ENCODE results near the gene ZNF792. TPM values are rescaled to one million over a fixed set of nuclear protein-coding genes. Genes with fewer than 3 reads are reported as not detected.
"Not testable (repeated sequence)": the region's sequence is repeated elsewhere in the genome, so short reads cannot be mapped to it uniquely, and the experiment has no call there.

The ZNF792 gene
- total and polyA plus RNA-seq, 8 donors = 8.0 to 10.8 (median 9.7) TPM

DNA sequence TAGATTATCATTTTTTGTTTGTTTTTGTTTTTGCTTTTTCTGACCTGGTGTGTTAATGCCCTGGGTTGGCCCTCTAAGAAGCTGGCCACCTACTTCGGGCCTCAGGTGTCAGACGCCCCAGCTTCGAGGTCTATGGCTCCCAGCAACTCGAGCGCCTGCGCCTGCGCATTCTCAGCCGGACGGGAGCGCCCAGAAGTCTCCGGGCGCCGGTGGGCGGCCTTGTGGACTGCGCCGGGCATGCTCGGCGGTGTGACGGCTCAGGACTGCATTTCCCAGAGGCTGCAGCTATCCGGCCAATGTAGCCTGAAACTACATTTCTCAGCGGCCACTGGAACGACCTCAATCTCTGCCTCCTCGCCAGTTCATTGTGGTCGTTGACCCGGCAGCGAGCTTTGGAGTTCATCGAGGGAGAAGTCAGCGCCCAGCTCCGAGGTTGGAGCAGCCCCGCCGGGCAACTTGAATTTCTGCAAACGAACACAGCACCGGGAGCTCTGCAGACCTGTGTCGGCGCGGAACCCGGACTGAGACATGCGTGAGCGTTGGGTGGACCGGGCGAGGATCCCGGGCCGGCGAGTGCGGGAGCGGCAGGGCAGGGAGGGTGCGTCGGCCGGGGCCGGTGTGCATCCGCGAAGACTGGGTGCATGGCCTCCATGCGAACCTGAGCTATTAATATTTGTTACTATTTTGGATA, 37.2 kb downstream of the ZNF792 start, which contains the start of gene ZNF30:
ZNF30 (plus strand) TSS at position 219 of the 691 bp plus-strand sequence. CDS start 3,045 bp downstream, outside the sequence.
- peaks cover 0 to 15% of the 10 kb centered on the region in 2 donors for H3K27me3 ChIP-seq
- DNase-seq = peak; percentile 83 to 96 (median 94)
- H3K4me3 ChIP-seq = peak within 1 kb of the TSS; percentile 54 to 73
- ATAC-seq = peak; percentile 100
- no peaks in the 10 kb centered on the region for H3K9me3 ChIP-seq
- H3K36me3 ChIP-seq = peaks cover 0 to 3% of the 10 kb centered on the region in 2 donors
- intact Hi-C loops (cut with DNase I) = no loop called here
- H3K27ac ChIP-seq = peak within 1 kb of the TSS; percentile 74 to 77
- H3K4me1 ChIP-seq = peaks cover 7 to 15% of the 10 kb centered on the region in 2 donors
- TF ChIP-seq, protein P1, sequence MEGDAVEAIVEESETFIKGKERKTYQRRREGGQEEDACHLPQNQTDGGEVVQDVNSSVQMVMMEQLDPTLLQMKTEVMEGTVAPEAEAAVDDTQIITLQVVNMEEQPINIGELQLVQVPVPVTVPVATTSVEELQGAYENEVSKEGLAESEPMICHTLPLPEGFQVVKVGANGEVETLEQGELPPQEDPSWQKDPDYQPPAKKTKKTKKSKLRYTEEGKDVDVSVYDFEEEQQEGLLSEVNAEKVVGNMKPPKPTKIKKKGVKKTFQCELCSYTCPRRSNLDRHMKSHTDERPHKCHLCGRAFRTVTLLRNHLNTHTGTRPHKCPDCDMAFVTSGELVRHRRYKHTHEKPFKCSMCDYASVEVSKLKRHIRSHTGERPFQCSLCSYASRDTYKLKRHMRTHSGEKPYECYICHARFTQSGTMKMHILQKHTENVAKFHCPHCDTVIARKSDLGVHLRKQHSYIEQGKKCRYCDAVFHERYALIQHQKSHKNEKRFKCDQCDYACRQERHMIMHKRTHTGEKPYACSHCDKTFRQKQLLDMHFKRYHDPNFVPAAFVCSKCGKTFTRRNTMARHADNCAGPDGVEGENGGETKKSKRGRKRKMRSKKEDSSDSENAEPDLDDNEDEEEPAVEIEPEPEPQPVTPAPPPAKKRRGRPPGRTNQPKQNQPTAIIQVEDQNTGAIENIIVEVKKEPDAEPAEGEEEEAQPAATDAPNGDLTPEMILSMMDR (IDR thresholded peaks at IDR 0.05) = no peak

DNA sequence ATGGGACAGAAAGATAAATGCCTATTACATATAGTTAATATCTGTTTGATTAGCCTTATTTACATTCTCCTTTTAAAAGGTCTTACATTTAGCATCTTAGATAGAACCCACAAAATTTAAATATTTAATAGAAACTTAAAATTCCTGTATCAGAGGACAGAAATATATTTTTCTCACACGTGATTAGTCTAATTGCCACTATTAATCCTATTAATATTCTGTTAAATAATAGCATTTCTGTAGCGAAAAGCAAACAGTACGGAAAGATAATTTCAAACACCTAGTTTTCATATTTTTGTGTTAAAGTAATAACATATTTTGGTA, 37.7 kb downstream of the ZNF792 start:
- intact Hi-C loops (cut with DNase I) = no loop called here
- Histone ChIP-seq H3K36me3 (no peaks in the 10 kb centered on the region), H3K9me3 (no peaks in the 10 kb centered on the region), H3K4me1 (peaks cover 7 to 15% of the 10 kb centered on the region in 2 donors), H3K4me3 (peak overlapping the region; percentile 54 to 73), H3K27me3 (peaks cover 0 to 15% of the 10 kb centered on the region in 2 donors), H3K27ac (peak overlapping the region; percentile 74 to 77)
- ATAC-seq = no peak
- DNase-seq = no peak
- TF ChIP-seq, protein P1 (IDR thresholded peaks at IDR 0.05) = no peak

DNA sequence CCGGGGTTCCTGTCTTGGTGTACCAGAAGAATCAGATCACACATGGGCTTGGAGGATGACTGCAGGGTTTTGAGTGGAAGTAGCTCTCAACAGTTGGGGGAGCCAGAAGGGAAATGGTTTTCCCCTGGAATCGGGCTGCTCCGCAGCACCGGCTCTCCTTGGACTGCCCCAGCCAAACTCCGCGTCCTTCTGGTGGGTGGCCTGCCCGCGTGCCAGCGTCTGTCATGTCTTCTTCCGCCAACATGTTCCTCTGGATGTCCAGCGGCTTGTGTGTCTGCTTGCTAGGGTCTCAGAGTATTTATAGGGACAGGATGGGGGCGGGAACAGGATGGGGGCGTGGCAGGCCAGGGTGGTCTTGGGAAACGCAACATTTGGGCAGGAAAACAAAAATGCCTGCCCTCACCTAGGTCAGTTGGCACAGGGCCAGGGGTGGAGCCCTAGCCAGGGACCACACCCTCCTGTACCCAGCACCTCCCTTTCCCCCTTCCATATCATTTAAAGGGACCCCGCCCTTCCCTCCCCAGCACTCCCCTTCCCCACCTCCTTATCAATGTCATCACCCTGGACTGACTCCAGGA, 38.7 kb downstream of the ZNF792 start:
- ATAC-seq (no peak), DNase-seq (no peak)
- H3K9me3 ChIP-seq = peaks cover 0 to 2% of the 10 kb centered on the region in 2 donors
- no peak overlapping the region for H3K4me3 ChIP-seq
- no peak overlapping the region for H3K27ac ChIP-seq
- peaks cover 7 to 15% of the 10 kb centered on the region in 2 donors for H3K4me1 ChIP-seq
- peaks cover 0 to 15% of the 10 kb centered on the region in 2 donors for H3K27me3 ChIP-seq
- no peaks in the 10 kb centered on the region for H3K36me3 ChIP-seq
- TF ChIP-seq, protein P1 (IDR thresholded peaks at IDR 0.05) = no peak
- intact Hi-C loops (cut with DNase I) = no loop called here

DNA sequence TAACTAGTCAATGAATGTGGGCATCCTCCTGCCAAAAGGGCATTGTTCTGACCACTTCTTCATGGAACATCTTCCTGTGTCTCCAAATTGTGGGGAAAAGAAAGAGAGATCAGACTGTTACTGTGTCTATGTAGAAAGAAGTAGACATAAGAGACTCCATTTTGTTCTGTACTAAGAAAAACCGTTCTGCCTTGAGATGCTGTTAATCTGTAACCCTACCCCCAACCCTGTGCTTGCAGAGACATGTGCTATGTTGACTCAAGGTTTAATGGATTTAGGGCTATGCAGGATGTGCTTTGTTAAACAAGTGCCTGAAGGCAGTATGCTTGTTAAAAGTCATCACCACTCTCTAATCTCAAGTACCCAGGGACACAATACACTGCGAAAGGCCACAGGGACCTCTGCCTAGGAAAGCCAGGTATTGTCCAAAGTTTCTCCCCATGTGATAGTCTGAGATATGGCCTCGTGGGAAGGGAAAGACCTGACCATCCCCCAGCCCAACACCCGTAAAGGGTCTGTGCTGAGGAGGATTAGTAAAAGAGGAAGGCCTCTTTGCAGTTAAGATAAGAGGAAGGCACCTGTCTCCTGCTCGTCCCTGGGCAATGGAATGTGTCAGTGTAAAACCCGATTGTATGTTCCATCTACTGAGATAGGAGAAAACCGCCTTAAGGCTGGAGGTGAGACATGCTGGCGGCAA, 43.8 kb downstream of the ZNF792 start:
- H3K27me3 ChIP-seq; intact Hi-C loops (cut with DNase I); H3K27ac ChIP-seq; H3K36me3 ChIP-seq; H3K4me1 ChIP-seq; H3K4me3 ChIP-seq; ATAC-seq; DNase-seq: not testable (repeated sequence)
- peaks cover 0 to 35% of the 10 kb centered on the region in 2 donors for H3K9me3 ChIP-seq

DNA sequence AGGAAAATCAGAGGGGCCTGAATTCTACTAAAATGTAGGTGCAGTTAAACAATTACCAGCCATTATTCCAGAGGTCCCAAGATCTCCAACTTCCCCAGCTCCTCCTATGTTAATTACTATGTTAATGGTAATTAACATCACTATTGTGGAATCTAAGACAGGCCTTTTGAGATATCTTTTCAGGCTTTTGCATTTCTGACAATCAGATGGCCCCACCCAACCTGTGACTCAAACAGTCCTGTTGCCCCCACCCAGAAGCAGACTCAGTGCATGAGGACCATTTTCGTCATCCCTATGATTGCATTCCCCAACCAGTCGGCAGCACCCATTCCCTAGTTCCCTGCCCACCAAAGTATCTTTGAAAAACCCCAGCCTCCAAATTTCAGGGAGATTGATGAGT, 45.8 kb downstream of the ZNF792 start:
- Histone ChIP-seq H3K27ac (no peak overlapping the region), H3K9me3 (peaks cover 0 to 37% of the 10 kb centered on the region in 2 donors), H3K27me3 (no peaks in the 10 kb centered on the region), H3K4me3 (no peak overlapping the region), H3K36me3 (no peaks in the 10 kb centered on the region), H3K4me1 (no peaks in the 10 kb centered on the region)
- TF ChIP-seq, protein P1 (IDR thresholded peaks at IDR 0.05) = no peak
- DNase-seq (no peak), ATAC-seq (no peak)
- intact Hi-C loops (cut with DNase I) = no loop called here

DNA sequence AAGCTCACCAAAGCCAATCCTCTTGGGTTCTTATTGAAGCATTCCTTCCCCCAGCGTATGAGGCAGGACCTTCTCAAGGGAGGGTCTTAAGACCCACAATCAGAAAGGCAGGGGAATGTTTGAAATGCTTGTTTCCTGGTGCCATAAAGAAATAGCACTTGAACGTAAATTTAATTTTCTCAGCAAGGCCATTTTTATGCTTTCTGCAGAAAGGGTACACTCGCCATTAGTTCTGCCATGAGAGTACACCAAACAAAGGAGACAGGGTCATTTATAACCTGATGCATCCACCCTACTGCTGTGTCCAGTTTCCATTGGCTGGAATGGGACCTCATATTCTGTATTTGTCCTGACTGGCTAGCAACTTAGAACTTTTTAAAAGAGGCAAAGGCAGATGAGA, 46.9 kb downstream of the ZNF792 start:
- H3K4me3 ChIP-seq; H3K36me3 ChIP-seq; ATAC-seq; H3K27me3 ChIP-seq; H3K27ac ChIP-seq; H3K4me1 ChIP-seq; DNase-seq; intact Hi-C loops (cut with DNase I): not testable (repeated sequence)
- H3K9me3 ChIP-seq = peaks cover 0 to 41% of the 10 kb centered on the region in 2 donors

Data from left lung (tissue), 10 donors.